ENCODE results near the gene FBXW7.

The FBXW7 gene

DNA sequence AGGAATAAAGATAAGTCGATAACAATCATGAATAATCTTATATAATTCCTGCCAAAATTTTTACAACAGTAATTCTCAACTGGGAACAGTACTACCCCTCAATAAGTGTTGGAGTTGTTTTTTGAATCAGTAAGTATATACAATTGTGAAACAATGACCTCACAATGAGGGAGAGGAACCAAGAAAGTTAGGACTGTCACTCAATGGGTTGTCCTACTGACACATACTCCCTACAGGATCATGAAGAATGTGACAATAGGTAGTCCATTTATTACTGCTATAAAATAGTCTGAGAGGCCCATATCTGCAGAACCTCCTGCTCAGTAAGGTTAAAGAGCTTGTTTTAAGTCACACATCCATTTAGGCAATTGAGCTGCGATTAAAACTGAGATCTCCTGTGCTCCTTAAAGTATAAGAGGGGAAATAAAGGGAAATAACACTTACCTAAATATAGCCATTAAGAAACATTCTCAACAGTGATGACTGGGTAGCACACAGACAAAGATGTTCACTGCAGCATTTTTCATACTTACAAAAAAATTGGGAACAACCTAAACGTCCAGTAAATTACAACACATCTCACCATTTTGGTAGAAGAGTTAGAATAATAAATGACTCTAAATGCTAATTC is 26.2 kb downstream of the FBXW7 start:
- DNase-seq = no peak

DNA sequence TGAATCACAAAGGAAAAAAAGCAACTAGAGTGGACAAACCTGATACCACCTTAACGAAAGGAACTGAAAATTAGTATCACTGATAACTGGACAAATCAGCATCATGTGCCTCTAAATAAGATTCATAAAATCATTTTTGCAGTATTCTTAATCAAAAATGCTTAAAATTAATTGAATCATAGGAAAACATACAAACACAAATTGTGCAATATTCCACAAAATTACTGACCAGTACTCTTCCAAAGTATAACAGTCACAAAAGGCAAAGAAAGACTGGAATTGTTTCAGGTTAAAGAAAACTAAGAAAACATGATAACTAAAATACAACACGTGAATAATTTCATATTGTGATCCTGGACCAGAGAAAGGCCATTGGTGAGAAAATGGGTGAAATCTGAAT is 27.1 kb downstream of the FBXW7 start:
- DNase-seq = no peak

DNA sequence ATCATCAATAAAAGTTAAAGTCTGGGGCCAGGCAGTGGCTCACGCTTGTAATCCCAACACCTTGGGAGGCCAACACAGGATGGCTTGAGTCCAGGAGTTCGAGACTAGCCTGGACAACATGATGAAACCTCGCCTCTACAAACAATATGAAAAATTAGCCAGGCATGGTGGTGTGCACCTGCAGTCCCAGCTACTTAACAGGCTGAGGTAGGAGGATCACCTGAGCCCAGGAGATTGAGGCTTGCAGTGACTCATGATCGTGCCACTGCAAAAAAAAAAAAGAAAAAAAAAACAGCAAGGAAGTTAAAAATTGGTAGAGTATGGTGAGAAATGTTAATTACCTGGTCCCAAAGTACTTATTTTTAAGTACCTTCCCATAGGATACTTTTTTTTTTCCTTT is 27.5 kb downstream of the FBXW7 start:
- no peak for DNase-seq

DNA sequence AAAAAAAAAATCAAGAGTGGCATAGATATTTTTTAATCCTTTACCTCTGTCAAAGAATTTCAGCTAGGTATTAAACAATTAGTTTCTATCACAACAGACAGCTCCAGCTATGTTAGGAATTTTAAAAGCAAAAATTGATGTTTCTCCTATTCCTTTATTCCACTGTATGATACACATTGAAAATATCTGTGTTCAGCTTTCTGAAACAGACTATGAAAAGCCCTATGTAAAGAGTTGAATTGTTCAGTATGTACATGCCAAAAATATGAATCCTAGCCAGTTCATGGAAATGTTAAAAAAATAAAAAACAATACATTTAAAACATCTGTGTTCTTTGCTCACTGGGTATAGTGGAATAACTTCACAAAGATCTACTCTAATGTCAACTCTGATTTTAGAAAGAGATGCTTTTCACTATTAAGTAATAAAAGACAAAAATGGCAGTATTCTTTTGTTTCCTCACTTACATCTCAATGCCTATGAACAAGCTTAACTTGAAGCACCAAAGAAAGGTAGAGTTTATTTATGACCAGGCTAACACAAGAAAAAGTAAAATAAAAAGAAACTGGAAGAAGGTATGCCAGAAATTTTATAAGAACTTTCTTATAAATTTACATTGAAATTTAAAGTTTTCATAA is 32.1 kb downstream of the FBXW7 start:
- no peak for DNase-seq

DNA sequence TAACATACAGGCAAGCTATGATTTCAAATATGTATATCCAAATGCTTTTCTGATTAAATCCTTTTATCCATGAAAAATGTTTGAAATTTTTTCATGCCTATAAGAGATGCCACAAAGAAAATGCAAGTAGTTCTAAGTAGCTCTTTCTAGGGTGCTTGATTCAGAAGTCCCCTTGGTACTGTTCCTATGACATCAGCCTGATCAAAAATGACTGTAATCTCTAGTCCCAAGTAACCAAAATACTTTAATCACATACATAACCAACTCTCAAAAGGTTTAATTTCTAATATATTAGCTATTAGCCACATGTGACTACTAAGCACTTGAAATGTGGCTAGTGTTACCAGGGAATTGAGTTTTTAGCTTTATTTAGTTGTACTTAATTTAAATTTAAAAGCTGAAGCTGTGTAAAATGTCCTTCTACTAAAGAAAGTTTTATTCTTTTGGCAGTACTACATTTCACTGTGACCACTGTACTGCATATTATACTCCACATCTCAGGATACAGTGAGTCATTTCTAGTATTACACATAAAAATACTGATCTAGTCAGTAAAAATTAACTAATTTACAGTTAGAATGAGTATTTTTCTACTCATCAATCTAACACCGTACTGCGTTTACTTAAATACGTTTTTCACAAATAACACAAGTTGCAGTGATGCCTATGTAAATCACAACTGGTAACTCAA is 33.9 kb downstream of the FBXW7 start:
- no peak for DNase-seq

DNA sequence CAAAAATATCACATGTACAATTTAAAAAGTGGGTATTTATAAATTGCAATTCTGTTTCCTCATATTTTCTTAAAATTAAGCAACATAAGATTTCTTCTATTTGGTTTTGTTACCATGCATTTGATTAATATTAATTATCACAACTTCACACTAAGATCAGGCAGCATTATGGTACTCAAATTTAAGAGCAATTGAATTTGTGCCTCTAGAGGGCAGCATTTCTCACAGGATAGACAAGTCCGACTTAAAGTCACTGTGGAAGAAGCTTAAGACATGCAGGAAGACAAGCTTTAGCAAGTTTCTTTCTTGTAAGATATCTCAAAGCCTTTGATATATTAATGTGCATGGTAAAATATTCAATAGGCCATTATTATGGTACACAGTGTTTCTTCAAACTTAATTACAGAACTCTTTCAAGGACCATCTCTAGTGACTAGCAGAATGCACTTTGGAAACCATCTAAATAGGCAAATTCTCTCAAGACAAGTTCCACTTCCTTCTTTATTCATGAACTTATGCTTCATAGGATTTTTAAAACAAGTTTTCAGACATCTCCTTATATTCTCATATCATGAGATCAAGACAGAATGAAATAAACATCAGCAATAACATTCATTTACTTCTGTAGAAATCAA is 35.0 kb downstream of the FBXW7 start:
- DNase-seq = peak; percentile 53 to 70

DNA sequence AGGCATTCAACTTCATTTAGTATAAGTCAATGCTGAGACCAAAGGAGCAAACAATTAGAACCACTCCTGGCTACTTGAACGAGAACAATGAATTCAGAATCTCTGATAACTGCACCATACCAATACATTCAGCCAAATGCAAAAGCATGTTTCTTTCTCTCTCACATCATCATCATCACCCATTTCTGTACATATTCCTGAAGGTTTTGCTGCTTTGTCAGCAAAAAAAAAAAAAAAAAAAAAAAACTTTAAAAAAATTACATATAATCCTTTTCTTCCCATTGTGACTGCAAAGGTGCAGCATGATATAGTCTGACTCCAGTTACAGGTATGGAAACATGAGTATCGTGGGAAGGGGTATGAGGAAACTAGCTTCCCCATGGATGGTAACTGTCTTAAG is 35.6 kb downstream of the FBXW7 start:
- no peak for DNase-seq

DNA sequence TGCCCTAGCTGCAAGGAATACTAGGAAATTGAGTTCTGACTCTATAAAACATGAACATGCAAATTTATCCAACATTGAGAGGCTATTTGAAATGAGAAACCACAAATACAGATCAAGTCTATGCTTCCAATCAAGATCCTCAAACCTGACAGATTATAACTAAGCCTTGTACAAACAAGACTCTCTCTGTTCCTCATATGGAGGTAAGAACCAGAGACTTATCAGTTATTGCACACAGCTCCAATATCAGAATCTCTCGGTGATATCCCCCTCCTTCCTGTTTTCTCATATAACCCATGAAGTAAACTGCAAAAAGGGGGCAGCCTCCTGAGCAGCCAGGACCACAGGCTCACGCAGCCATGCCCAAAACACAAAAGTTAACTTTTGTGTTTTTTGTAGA is 36.5 kb downstream of the FBXW7 start:
- no peak for DNase-seq

DNA sequence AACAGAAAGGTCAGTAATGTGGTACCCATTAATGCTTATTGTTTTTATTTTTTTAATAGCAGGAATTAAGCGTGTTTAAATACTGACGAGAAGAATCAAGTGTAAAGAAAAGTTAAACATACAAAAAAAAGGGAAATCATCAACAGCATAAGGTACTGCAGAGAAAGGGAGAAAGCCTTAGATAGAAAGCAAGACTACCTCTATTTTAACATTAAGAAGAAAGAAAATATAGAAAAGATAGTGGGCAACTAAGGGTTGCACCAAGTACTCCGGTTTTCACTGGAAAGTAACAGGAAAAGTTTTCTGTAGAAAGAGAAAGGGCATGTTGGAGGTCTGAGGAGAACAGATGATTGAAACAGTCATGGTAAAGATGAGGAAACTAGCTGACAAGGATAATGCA is 41.9 kb downstream of the FBXW7 start:
- DNase-seq = no peak

DNA sequence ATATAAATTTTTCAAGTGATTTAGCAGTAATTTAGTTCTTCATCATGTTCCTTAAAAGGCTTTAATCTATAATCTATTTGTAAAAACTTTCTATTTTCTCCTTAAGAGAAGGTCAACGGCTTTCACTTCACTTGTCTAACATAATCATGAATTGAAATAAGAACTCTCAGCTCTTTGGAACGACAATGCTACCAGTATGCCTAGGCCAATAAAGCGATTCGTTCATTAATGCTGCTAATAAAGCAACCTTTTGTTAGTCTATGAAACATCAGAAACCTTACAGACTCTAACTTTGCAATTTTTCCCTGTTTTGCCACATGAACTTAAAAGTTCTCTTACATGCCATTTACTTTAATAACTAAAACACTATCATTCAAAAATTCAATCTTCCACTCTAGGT is 47.6 kb downstream of the FBXW7 start:
- DNase-seq = no peak

DNA sequence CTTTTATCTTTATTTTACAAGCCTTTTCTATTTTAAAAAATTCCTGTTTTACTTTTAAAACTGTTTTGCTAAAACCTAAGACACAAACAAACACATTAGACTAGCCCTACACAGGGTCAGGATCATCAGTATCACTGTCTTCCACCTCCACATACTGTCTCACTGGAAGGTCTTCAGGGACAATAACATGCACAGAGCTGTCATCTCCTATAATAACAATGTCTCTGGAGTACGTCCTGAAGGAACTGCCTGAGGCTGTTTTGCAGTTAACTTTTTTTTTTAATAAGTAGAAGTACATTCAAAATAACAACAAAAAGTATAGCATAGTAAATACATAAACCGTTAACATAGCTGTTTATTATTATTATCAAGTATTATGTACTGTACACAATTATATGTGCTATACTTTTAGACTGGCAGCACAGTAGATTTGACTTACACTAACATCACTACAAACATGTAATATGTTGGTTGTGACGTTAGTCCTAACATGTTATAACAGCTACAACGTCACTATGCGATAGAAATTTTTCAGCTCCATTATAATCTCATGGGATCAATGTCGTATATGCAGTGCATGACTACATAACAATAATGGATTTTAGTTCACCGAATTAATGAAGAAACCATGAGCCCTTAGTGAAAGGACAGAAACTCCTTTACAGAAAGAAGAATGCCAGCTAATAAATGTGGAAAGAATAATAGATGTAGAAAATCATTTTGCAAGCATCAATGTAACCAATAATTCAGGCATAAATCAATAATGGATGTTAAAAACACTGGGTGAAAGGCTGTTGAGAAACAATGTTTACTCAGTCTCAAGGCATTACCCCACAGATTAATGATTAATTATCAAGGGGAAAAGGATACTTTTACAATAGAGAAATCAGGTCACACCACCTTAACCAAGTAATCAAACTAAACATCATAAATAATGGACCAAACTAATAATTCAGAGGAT is 49.2 kb downstream of the FBXW7 start:
- no peak for DNase-seq

DNA sequence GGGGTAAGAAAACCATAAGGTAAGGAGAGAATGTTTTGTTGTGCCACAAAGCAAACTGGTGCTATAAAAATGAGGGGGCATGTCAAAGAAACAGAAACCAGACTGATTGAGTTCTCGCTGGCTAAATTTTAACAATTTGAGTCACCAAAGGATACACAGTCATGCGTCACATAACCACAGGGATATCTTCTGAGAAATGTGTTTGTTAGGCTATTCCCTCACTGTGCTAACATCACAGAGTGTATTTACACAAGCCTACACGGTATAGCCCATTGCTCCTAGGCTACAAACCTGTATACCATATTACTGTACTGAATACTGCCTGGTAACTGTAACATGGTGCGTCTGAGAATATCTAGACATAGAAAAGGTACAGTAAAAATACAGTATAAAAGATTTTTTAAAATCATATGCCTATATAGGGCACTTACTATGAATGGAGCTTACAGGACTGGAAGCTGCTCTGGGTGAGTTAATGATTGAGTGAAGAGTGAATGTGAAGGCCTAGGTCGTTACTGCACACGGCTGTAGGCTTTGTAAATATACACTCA is 50.1 kb downstream of the FBXW7 start:
- DNase-seq = peak; percentile 2 to 5

DNA sequence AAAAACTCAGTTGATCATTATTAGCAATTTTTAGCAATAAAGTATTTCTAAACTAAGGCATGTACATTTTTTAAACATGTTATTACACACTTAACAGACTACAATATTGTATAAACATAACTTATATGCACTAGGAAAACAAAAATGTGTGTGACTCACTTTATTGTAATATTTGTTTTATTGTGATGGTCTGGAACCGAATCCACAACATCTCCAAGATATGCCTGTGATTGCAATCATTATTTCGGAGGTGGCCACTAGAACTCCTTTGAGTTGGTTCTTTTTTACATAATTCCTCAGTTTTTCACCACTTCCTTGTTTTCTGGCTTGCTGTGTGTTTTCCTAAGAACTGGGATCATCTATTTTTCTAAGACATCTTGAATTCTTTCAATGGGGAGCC is 53.7 kb downstream of the FBXW7 start:
- DNase-seq = no peak

DNA sequence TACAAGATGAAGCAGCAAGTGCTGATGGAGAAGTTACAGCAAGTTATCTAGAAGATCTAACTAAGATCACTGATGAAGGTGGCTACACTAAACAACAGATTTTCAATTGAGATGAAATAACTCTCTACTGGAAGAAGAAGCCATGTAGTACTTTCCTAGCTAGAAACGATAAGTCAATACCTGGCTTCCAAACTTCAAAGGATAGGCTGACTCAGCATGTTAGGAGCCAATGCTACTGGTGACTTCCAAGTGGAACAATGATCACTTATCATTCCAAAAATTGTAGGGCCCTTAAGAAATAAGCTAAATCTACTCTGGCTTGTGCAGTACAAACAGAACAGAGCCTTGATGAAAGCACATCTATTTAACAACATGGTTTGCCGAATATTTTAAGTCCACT is 55.0 kb downstream of the FBXW7 start:
- no peak for DNase-seq

DNA sequence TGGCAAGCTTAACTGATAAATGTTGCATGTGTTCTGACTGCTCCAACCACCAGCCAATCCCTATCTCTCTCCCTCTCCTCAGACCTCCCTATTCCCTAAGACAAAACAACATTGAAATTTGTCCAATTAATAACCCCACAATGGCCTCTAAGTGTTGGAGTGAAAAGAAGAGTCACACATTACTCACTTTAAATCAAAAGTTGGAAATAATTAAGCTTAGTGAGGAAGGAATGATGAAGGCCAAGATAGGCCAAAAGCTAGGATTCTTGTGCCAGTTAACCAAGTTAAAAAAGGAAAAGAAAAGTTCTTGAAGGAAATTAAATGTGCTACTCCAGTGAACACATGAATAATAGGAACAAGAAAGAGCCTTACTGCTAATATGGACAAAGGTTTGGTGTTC is 55.6 kb downstream of the FBXW7 start:
- DNase-seq = no peak

DNA sequence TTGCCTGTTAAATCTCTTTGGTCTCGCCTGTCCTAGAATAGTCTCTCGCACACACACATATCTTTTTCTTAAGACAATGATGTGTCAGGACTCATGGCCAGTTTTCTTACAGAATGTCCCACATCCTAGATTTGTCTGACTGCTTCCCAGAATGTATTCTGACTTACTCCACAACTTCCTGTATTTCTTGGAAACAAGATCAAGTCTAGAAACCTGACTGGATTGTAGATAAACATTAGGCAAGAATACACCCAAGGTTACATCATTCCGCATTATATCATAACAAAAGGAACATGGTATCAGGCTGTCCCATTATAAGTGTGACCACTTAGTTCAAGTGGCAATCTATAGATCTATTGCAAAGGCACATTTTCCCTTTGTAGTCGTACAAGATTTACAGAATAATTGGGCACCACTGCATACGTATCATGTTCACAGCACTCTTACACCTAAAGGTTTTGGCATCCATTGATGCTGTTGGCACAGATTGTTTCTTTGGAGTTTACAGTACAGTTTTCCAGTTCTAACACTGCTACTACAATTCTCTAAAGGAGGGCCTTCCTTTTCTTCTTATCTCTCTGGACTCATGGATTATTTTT is 56.4 kb downstream of the FBXW7 start:
- no peak for DNase-seq

DNA sequence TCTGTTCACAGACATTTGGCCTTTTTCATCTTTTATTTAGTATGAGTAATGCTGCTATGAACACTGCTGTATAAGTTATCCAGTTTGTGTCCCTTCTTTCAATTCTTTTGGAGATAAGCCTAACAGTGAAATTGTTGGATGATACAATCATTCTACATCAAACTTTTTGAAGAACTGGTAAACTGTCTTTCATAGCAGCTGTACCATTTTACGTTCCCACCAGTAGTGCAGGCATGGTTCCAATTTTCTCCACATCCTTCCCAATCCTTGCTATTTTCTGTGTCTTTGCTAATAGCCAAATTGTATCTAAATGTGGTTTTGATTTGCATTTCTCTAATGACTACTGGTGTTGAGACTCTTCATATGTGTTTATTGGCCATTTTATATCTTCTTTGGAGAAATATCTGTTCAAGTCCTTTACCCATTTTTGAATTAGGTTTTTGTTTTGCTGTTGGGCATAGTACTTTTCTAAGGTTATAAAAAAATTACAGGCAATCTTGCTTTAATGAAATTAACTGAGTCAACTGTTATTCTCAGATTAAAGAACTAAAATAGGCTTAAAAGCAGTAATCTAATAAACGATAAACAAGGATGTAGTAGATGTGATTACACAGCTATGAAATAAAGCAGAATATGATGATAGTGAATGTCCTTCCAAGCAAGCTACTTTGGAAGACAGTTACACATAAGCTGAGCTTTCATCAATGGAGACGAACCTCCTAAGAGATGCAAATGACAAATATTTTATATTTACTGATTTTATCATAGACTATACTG is 57.2 kb downstream of the FBXW7 start:
- DNase-seq = no peak

DNA sequence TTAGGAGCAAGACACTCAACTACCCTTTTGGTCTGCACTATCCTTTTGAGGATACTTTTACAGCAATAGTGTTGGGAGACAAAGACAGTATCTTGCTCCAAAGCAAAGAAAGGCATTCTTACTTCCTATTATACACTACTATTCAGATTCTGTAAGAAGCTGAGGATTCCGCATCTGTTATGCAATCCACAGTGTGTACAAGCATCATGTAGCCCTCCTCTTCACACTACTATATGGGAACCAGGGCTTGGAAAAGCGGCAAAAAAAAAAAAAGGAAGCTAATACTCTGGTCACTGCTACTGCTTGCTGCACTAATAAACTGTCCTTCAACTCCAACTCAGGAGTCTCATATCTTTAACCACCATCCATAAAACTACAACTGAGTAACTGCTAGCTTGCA is 59.1 kb downstream of the FBXW7 start:
- DNase-seq = no peak

DNA sequence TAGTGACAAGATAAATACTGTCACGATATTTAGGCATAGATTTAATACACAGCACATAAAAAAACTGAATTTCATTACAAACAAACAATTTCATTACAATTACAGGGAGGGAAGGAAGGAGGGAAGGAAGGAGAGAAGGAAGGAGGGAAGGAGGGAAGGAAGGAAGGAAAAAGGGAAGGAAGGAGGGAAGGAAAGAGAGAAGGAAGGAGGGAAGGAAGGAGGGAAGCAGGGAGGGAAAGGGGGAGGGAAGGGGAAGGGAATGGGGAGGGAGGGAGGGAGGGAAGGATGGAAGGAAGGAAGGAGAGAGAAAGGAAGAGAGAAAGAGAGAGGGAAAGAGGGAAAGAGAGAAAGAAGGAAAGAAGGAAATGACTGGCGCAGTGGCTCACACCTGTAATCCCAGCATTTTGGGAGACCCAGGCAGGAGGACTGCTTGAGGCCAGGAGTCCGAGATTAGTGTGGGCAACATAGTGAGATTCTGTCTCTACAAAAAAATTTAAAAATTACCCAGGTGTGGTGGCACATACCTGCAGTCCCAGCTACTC is 64.6 kb downstream of the FBXW7 start:
- no peak for DNase-seq

DNA sequence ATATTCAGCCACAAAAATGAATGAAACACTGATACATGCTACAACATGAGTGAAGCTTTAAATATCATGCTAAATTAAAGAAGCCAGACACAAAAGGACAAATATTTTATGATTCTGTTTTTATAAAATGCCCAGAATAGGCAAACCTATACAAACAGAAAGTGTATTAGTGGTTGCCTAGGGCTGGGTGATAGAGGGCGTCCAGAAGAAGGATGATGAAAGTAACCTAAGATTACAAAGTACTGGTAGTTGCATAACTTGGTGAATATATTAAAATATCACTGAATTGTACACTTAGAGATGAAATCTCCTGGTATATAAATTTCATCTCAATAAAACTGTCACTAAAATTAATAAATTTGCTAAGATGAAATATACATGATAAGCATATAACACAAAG is 67.5 kb downstream of the FBXW7 start:
- no peak for DNase-seq

DNA sequence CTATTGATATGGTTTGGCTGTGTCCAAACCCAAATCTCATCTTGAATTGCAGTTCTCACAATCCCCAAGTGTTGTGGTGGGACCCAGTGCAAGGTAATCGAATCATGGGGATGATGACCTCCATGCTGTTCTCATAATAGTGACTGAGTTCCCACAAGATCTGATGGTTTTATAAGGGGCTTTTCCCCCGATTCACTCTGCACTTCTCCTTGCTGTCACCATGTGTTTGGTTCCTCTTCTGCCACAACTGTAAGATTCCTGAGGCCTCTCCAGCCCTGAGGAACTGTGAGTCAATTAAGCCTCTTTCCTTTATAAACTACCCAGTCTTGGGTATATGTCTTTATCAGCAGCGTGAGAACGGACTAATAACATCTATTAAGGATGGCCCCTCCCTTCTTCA is 68.8 kb downstream of the FBXW7 start:
- no peak for DNase-seq

Measured in stimulated activated CD4-positive, alpha-beta T cell treated with anti-CD3 and anti-CD28 coated beads, Interleukin-2, amount 100 ng/mL, for 48 hours (primary cell).